ENCODE data around the gene BNIP1. TPM values are rescaled to one million over a fixed set of nuclear protein-coding genes. Genes with fewer than 3 reads are reported as not detected.

BNIP1 gene
- total and polyA plus RNA-seq, 2 donors (not counting 3 experiments of a cell fraction or from before 2014, with no cell fraction given) = 19.7 to 22.6 TPM

DNA sequence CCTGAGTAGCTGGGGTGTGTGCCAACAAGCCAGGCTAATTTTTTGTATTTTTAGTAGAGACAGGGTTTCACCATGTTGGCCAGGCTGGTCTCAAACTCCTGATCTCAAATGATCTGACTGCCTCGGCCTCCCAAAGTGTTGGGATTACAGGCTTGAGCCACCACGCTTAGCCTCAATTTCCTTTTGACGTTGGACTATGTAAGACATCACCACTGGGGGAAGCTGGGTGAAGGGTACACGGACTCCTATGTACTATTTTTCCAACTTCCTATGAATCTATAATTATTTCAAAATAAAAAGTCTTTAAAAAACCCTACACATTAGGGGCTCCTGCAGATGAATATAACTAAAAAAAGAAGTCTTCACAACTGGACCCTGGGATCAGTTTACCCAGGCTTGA lies 46.7 kb downstream of the BNIP1 start:
- no TSS peak for BruUV-seq (replicated peaks)
- no peak for FAIRE-seq
- TF ChIP-seq, protein P1, sequence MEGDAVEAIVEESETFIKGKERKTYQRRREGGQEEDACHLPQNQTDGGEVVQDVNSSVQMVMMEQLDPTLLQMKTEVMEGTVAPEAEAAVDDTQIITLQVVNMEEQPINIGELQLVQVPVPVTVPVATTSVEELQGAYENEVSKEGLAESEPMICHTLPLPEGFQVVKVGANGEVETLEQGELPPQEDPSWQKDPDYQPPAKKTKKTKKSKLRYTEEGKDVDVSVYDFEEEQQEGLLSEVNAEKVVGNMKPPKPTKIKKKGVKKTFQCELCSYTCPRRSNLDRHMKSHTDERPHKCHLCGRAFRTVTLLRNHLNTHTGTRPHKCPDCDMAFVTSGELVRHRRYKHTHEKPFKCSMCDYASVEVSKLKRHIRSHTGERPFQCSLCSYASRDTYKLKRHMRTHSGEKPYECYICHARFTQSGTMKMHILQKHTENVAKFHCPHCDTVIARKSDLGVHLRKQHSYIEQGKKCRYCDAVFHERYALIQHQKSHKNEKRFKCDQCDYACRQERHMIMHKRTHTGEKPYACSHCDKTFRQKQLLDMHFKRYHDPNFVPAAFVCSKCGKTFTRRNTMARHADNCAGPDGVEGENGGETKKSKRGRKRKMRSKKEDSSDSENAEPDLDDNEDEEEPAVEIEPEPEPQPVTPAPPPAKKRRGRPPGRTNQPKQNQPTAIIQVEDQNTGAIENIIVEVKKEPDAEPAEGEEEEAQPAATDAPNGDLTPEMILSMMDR (IDR thresholded peaks at IDR 0.05; ENCODE audit: extremely low read depth in 1 of 2, insufficient read depth in 1 of 2, low read depth in 1 of 2, low read length in 2 of 2) = no peak
- TF ChIP-seq POLR2A (IDR thresholded peaks at IDR 0.05; ENCODE audit: low read depth, low read length) (no peak), POLR2AphosphoS5 (IDR thresholded peaks at IDR 0.05; ENCODE audit: insufficient read depth, low read depth, low read length) (no peak), FOS (IDR thresholded peaks at IDR 0.05; ENCODE audit: borderline replicate concordance, insufficient read depth, low read length) (no peak), EZH2 (IDR thresholded peaks at IDR 0.05; ENCODE audit: borderline replicate concordance, low read depth, low read length, severe bottlenecking) (no peak), GATA2 (IDR thresholded peaks at IDR 0.05; ENCODE audit: insufficient read depth, insufficient read length, low read depth, low read length) (no peak), MYC (IDR thresholded peaks at IDR 0.05; ENCODE audit: low read depth, low read length) (no peak), JUN (IDR thresholded peaks at IDR 0.05; ENCODE audit: borderline replicate concordance, insufficient read depth, insufficient read length, low read depth) (no peak)
- TF ChIP-seq, protein P2, sequence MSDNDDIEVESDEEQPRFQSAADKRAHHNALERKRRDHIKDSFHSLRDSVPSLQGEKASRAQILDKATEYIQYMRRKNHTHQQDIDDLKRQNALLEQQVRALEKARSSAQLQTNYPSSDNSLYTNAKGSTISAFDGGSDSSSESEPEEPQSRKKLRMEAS (IDR thresholded peaks at IDR 0.05; ENCODE audit: insufficient read depth, insufficient read length) = no peak

More for the DNA sequence above, 46.7 kb downstream of the BNIP1 start:
- DNase-seq (ENCODE audit: low read depth, low spot score) = no peak
- no peak overlapping the region for H3K9ac ChIP-seq (replicated peaks; ENCODE audit: extremely low read depth, insufficient read depth, low read length)
- no peaks in the 10 kb centered on the region for H3K36me3 ChIP-seq (ENCODE audit: control insufficient read depth in 2 of 2, extremely low read depth in 1 of 2, insufficient read depth in 2 of 2, low read length in 2 of 2)
- peaks cover 0 to 2% of the 10 kb centered on the region in 2 experiments for H3K27me3 ChIP-seq (ENCODE audit: control insufficient read depth in 2 of 2, insufficient read depth in 2 of 2, low read length in 2 of 2)
- no peaks in the 10 kb centered on the region for H3K4me1 ChIP-seq (ENCODE audit: control insufficient read depth, extremely low read depth, insufficient read depth, low read length)
- H2AFZ ChIP-seq (ENCODE audit: low read depth, low read length) = no peak overlapping the region
- H4K20me1 ChIP-seq (replicated peaks; ENCODE audit: control insufficient read depth, extremely low read depth, insufficient read depth, low read length) = no peaks in the 10 kb centered on the region
- intact Hi-C loops (cut with micrococcal nuclease) = no loop called here
- no peaks in the 10 kb centered on the region for H3K9me3 ChIP-seq (replicated peaks; ENCODE audit: control insufficient read depth, insufficient read depth, low read length)
- H3K4me2 ChIP-seq (ENCODE audit: insufficient read depth, low read length) = no peak overlapping the region
- no peaks in the 10 kb centered on the region for H3K79me2 ChIP-seq (ENCODE audit: control insufficient read depth, insufficient read depth, low read length)
- dilution Hi-C loops (cut with MboI; ENCODE audit: extremely low pct_ligation_motif_present, low sequenced_read_pairs) = no loop called here
- POLR2A ChIA-PET = no interaction called here
- CTCF ChIA-PET = interaction anchor here (0.6 to 1.0 kb wide), 2 partner anchors 11 to 473 kb away, joined by 3 read pairs; no protein-coding TSS in a partner anchor
- H3K4me3 ChIP-seq (replicated peaks in 1 of 3; ENCODE audit: insufficient read depth in 1 of 3, low read depth in 1 of 3, low read length in 3 of 3) = no peak overlapping the region
- no peak overlapping the region for H3K27ac ChIP-seq (ENCODE audit: insufficient read depth, low read depth, low read length)
- H3K9me1 ChIP-seq (replicated peaks; ENCODE audit: control insufficient read depth, extremely low read depth, insufficient read depth, low read length) = no peaks in the 10 kb centered on the region

Data from endothelial cell of umbilical vein (primary cell).